ENCODE results near the gene FSIP2.

Gene FSIP2

DNA sequence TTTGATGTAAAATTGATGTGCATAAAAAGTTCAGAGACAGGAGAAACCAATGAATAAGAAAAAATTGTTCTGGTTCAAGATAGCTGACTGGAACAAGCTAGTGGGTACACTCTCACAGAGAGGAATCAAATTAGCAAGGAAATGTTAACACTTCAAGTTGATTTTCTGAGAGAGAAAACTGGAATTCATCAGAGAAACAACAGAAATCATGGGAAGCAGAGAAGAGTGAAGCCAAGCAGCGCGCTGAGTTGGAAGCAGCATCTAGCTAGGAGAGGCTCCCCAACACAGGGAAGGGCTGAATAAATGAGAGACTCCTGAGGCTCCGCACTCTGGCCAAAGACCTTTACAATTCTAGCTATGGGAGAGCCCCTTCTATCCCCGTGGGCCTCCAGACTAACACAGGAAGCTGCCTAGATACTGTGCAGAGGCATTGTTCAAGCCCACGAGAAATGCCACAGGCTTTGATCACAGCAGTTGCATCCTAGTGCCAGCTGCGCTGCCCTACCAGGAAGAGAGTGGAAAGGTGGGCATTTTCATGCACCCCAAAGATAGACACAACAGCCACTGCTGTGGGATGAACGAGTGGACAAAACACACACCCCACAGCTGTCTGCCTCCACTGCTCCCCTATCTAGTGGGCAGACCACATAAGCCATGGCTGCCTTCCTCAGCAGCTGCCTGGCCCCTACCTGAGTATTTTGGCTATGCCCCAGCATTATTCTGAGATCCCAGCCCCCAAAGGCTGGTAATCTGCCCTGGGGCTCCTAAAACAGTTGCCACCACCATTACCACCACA, 136.7 kb downstream of the FSIP2 start:
- no peak for ATAC-seq

DNA sequence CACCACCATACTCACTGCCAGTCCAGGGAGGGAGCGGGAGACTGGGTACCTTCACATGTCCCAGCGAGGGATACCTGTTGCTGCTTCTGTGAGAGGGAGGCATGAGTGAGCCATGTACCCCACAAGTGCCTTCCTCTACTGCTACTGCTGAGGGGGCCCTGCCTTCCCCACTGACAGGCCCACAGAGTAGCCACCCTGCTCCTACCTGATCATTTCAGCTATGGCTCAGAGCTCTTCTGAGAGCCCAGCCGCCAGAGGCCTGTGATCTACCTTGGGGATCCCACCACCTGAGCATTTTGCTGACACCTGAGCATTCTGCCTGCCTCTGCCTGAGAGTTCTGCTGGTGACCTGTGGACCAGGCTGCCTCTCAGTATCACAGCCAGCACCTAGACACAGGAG, 137.6 kb downstream of the FSIP2 start:
- ATAC-seq = no peak
- TF ChIP-seq ZNF565 (CRISPR knock-in tag; conservative IDR thresholded peaks at IDR 0.05; ENCODE audit: low read depth) (no peak), ZFP30 (CRISPR knock-in tag; IDR thresholded peaks at IDR 0.05) (no peak), TCF4 (CRISPR knock-in tag; IDR thresholded peaks at IDR 0.05; ENCODE audit: borderline replicate concordance) (no peak), ISL1 (CRISPR knock-in tag; IDR thresholded peaks at IDR 0.05) (no peak), ZNF8 (CRISPR knock-in tag; IDR thresholded peaks at IDR 0.05) (no peak), ZFP3 (CRISPR knock-in tag; IDR thresholded peaks at IDR 0.05) (no peak), OSR1 (CRISPR knock-in tag; IDR thresholded peaks at IDR 0.05) (no peak), ZNF70 (CRISPR knock-in tag; IDR thresholded peaks at IDR 0.05) (no peak), ESRRG (CRISPR knock-in tag; IDR thresholded peaks at IDR 0.05) (no peak), ARNTL (CRISPR knock-in tag; IDR thresholded peaks at IDR 0.05; ENCODE audit: borderline replicate concordance, low read depth) (no peak), TOX (CRISPR knock-in tag; IDR thresholded peaks at IDR 0.05; ENCODE audit: borderline replicate concordance) (no peak), PPARA (CRISPR knock-in tag; IDR thresholded peaks at IDR 0.05; ENCODE audit: borderline replicate concordance) (no peak), ZC3H10 (CRISPR knock-in tag; IDR thresholded peaks at IDR 0.05) (no peak), CSDC2 (CRISPR knock-in tag; IDR thresholded peaks at IDR 0.05) (no peak), SNAI2 (CRISPR knock-in tag; IDR thresholded peaks at IDR 0.05) (no peak)
- TF ChIP-seq, protein P1, sequence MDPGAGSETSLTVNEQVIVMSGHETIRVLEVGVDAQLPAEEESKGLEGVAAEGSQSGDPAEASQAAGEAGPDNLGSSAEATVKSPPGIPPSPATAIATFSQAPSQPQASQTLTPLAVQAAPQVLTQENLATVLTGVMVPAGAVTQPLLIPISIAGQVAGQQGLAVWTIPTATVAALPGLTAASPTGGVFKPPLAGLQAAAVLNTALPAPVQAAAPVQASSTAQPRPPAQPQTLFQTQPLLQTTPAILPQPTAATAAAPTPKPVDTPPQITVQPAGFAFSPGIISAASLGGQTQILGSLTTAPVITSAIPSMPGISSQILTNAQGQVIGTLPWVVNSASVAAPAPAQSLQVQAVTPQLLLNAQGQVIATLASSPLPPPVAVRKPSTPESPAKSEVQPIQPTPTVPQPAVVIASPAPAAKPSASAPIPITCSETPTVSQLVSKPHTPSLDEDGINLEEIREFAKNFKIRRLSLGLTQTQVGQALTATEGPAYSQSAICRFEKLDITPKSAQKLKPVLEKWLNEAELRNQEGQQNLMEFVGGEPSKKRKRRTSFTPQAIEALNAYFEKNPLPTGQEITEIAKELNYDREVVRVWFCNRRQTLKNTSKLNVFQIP (CRISPR knock-in tag; IDR thresholded peaks at IDR 0.05; ENCODE audit: borderline replicate concordance, low read depth) = no peak
- TF ChIP-seq, protein P2, sequence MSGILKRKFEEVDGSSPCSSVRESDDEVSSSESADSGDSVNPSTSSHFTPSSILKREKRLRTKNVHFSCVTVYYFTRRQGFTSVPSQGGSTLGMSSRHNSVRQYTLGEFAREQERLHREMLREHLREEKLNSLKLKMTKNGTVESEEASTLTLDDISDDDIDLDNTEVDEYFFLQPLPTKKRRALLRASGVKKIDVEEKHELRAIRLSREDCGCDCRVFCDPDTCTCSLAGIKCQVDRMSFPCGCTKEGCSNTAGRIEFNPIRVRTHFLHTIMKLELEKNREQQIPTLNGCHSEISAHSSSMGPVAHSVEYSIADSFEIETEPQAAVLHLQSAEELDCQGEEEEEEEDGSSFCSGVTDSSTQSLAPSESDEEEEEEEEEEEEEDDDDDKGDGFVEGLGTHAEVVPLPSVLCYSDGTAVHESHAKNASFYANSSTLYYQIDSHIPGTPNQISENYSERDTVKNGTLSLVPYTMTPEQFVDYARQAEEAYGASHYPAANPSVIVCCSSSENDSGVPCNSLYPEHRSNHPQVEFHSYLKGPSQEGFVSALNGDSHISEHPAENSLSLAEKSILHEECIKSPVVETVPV (CRISPR knock-in tag; IDR thresholded peaks at IDR 0.05) = no peak

More for the DNA sequence above, 136.7 kb downstream of the FSIP2 start:
- TF ChIP-seq, protein P3, sequence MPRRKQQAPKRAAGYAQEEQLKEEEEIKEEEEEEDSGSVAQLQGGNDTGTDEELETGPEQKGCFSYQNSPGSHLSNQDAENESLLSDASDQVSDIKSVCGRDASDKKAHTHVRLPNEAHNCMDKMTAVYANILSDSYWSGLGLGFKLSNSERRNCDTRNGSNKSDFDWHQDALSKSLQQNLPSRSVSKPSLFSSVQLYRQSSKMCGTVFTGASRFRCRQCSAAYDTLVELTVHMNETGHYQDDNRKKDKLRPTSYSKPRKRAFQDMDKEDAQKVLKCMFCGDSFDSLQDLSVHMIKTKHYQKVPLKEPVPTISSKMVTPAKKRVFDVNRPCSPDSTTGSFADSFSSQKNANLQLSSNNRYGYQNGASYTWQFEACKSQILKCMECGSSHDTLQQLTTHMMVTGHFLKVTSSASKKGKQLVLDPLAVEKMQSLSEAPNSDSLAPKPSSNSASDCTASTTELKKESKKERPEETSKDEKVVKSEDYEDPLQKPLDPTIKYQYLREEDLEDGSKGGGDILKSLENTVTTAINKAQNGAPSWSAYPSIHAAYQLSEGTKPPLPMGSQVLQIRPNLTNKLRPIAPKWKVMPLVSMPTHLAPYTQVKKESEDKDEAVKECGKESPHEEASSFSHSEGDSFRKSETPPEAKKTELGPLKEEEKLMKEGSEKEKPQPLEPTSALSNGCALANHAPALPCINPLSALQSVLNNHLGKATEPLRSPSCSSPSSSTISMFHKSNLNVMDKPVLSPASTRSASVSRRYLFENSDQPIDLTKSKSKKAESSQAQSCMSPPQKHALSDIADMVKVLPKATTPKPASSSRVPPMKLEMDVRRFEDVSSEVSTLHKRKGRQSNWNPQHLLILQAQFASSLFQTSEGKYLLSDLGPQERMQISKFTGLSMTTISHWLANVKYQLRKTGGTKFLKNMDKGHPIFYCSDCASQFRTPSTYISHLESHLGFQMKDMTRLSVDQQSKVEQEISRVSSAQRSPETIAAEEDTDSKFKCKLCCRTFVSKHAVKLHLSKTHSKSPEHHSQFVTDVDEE (CRISPR knock-in tag; IDR thresholded peaks at IDR 0.05) = no peak
- no peak for TF ChIP-seq PPARA (CRISPR knock-in tag; IDR thresholded peaks at IDR 0.05; ENCODE audit: borderline replicate concordance)
- TF ChIP-seq, protein P4, sequence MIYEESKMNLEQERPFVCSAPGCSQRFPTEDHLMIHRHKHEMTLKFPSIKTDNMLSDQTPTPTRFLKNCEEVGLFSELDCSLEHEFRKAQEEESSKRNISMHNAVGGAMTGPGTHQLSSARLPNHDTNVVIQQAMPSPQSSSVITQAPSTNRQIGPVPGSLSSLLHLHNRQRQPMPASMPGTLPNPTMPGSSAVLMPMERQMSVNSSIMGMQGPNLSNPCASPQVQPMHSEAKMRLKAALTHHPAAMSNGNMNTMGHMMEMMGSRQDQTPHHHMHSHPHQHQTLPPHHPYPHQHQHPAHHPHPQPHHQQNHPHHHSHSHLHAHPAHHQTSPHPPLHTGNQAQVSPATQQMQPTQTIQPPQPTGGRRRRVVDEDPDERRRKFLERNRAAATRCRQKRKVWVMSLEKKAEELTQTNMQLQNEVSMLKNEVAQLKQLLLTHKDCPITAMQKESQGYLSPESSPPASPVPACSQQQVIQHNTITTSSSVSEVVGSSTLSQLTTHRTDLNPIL (CRISPR knock-in tag; IDR thresholded peaks at IDR 0.05; ENCODE audit: low read depth) = no peak
- no peak for TF ChIP-seq RARB (CRISPR knock-in tag; IDR thresholded peaks at IDR 0.05)
- TF ChIP-seq ISL1 (CRISPR knock-in tag; IDR thresholded peaks at IDR 0.05) = no peak
- TF ChIP-seq ESRRG (CRISPR knock-in tag; IDR thresholded peaks at IDR 0.05) = no peak
- no peak for TF ChIP-seq OSR1 (CRISPR knock-in tag; IDR thresholded peaks at IDR 0.05)
- TF ChIP-seq BACH2 (CRISPR knock-in tag; IDR thresholded peaks at IDR 0.05; ENCODE audit: borderline replicate concordance) = no peak
- TF ChIP-seq, protein P5, sequence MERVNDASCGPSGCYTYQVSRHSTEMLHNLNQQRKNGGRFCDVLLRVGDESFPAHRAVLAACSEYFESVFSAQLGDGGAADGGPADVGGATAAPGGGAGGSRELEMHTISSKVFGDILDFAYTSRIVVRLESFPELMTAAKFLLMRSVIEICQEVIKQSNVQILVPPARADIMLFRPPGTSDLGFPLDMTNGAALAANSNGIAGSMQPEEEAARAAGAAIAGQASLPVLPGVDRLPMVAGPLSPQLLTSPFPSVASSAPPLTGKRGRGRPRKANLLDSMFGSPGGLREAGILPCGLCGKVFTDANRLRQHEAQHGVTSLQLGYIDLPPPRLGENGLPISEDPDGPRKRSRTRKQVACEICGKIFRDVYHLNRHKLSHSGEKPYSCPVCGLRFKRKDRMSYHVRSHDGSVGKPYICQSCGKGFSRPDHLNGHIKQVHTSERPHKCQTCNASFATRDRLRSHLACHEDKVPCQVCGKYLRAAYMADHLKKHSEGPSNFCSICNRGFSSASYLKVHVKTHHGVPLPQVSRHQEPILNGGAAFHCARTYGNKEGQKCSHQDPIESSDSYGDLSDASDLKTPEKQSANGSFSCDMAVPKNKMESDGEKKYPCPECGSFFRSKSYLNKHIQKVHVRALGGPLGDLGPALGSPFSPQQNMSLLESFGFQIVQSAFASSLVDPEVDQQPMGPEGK (CRISPR knock-in tag; IDR thresholded peaks at IDR 0.05; ENCODE audit: borderline replicate concordance) = no peak
- TF ChIP-seq, protein P2 (CRISPR knock-in tag; IDR thresholded peaks at IDR 0.05) = no peak
- TF ChIP-seq ZNF565 (CRISPR knock-in tag; conservative IDR thresholded peaks at IDR 0.05; ENCODE audit: low read depth) = no peak
- TF ChIP-seq ZNF70 (CRISPR knock-in tag; IDR thresholded peaks at IDR 0.05) = no peak
- no peak for TF ChIP-seq SNAI2 (CRISPR knock-in tag; IDR thresholded peaks at IDR 0.05)
- TF ChIP-seq, protein P1 (CRISPR knock-in tag; IDR thresholded peaks at IDR 0.05; ENCODE audit: borderline replicate concordance, low read depth) = no peak
- no peak for TF ChIP-seq TOX (CRISPR knock-in tag; IDR thresholded peaks at IDR 0.05; ENCODE audit: borderline replicate concordance)
